SK-N-SH (cell line): ENCODE data around the gene NADK. TPM values are rescaled to one million over a fixed set of nuclear protein-coding genes. Genes with fewer than 3 reads are reported as not detected.
"Not testable (repeated sequence)": the region's sequence is repeated elsewhere in the genome, so short reads cannot be mapped to it uniquely, and the experiment has no call there.

Source experiments
- CTCF ChIA-PET: fragments of 300-600, 350-600 bp; formaldehyde crosslinking; extraction: SDS; loops from one replicate; lab custom pipeline; 2021; lab: Yijun Ruan, JAX
- POLR2A ChIA-PET: fragments of 350-600 bp; sonication (Branson Sonifier 250); formaldehyde crosslinking; extraction: SDS; loops from one replicate; lab custom pipeline; 2020; ENCODE audit warnings: antibody characterized with exemption, inconsistent platforms; lab: Yijun Ruan, JAX
- DNase-seq: peaks from one replicate; pipeline ENCODE4 v3.0.0; 2012
- H2AFZ ChIP-seq: fragments of 200-600 bp; sonication (generic); 2 replicates; pipeline ENCODE4 v1.8.1; 2016; ENCODE audit warnings: antibody characterized with exemption, mild to moderate bottlenecking, low read depth
- H3F3A ChIP-seq: fragments of 200-600 bp; sonication (generic); replicated peaks from 2 replicates; pipeline ENCODE3; 2016; ENCODE audit warnings: antibody characterized with exemption, mild to moderate bottlenecking; ENCODE audit not compliant: insufficient read depth
- H3K27ac ChIP-seq, 2 experiments: fragments of 200-500 bp in 1 of 2; fragments of 200-600 bp in 1 of 2; sonication (Bioruptor generic) in 1 of 2; sonication (generic), shearing (Covaris generic) in 1 of 2; 2 replicates each; pipeline versions ENCODE4 v1.5.1 to v1.6.1; 2014 to 2016; ENCODE audit warnings: low read depth in 2 of 2, inconsistent platforms in 1 of 2, low read length in 1 of 2, mild to moderate bottlenecking in 1 of 2, mixed read lengths in 1 of 2
- H3K27me3 ChIP-seq: fragments of 200-600 bp; sonication (generic), shearing (Covaris generic); 2 replicates; pipeline ENCODE4 v1.6.1; 2016; ENCODE audit warnings: mixed run types; ENCODE audit not compliant: insufficient read depth
- H3K36me3 ChIP-seq, 2 experiments: fragments of 200-500 bp in 1 of 2; fragments of 200-600 bp in 1 of 2; sonication (Bioruptor generic) in 1 of 2; sonication (generic) in 1 of 2; replicated peaks in 1 of 2; 2 replicates each; pipeline versions ENCODE3 to v1.5.1; 2014 to 2016; ENCODE audit warnings: low read length in 1 of 2, mild to moderate bottlenecking in 1 of 2; ENCODE audit not compliant: insufficient read depth in 2 of 2, control insufficient read depth in 1 of 2
- H3K4me1 ChIP-seq, 2 experiments: fragments of 200-500 bp in 1 of 2; fragments of 200-600 bp in 1 of 2; sonication (Bioruptor generic) in 1 of 2; sonication (generic), shearing (Covaris generic) in 1 of 2; 2 replicates each; pipeline versions ENCODE4 v1.5.1 to v1.6.1; 2014 to 2016; ENCODE audit warnings: low read depth in 1 of 2, low read length in 1 of 2, mixed run types in 1 of 2; ENCODE audit not compliant: insufficient read depth in 2 of 2, control insufficient read depth in 1 of 2
- H3K4me2 ChIP-seq: fragments of 200-600 bp; sonication (generic), shearing (Covaris generic); 2 replicates; pipeline ENCODE4 v1.6.1; 2017; ENCODE audit warnings: mixed run types
- H3K4me3 ChIP-seq, 2 experiments: fragments of 200-500 bp in 1 of 2; fragments of 200-600 bp in 1 of 2; sonication (Bioruptor generic) in 1 of 2; sonication (generic), shearing (Covaris generic) in 1 of 2; 2 replicates each; pipeline versions ENCODE4 v1.5.1 to v1.8.1; 2014 to 2016; ENCODE audit warnings: low read depth in 2 of 2, inconsistent platforms in 1 of 2, low read length in 1 of 2, mild to moderate bottlenecking in 1 of 2, mixed read lengths in 1 of 2, moderate library complexity in 1 of 2
- H3K79me2 ChIP-seq: fragments of 200-600 bp; sonication (generic); 2 replicates; pipeline ENCODE4 v1.8.1; 2017; ENCODE audit warnings: mild to moderate bottlenecking; ENCODE audit not compliant: insufficient read depth
- H3K9ac ChIP-seq: fragments of 200-600 bp; sonication (generic); 2 replicates; pipeline ENCODE4 v1.6.1; 2017; ENCODE audit warnings: mixed run types
- H3K9me2 ChIP-seq: fragments of 200-600 bp; sonication (generic); 2 replicates; pipeline ENCODE4 v1.6.1; 2017; ENCODE audit warnings: mixed run types
- H3K9me3 ChIP-seq: fragments of 200-600 bp; sonication (generic); 2 replicates; pipeline ENCODE4 v1.6.1; 2017; ENCODE audit warnings: mixed run types, mild to moderate bottlenecking, moderate library complexity
- H4K20me1 ChIP-seq: fragments of 200-600 bp; sonication (generic); 2 replicates; pipeline ENCODE4 v1.6.1; 2017; ENCODE audit warnings: mild to moderate bottlenecking, mixed run types; ENCODE audit not compliant: insufficient read depth
- EP300 ChIP-seq, 2 experiments: IDR thresholded peaks; 2 replicates each; pipeline versions ENCODE4 v1.4.0 to v1.6.1; 2012; ENCODE audit warnings: borderline replicate concordance in 1 of 2, low read depth in 1 of 2, low read length in 1 of 2
- FOXJ3 ChIP-seq: sonication (generic); formaldehyde crosslinking; IDR thresholded peaks from 2 replicates; pipeline ENCODE4 v1.5.1; 2020; ENCODE audit warnings: mild to moderate bottlenecking, missing genetic modification reagents
- GABPA ChIP-seq: IDR thresholded peaks from 2 replicates; pipeline ENCODE4 v1.4.0; 2012; ENCODE audit warnings: low read depth, mild to moderate bottlenecking
- IRF3 ChIP-seq: fragments of 150-350 bp; IDR thresholded peaks from 2 replicates; pipeline ENCODE4 v1.6.1; 2016; ENCODE audit warnings: mild to moderate bottlenecking, low read depth, low read length
- JUND ChIP-seq: IDR thresholded peaks from 2 replicates; pipeline ENCODE4 v1.4.0; 2012
- POLR2AphosphoS5 ChIP-seq: IDR thresholded peaks from 2 replicates; pipeline ENCODE4 v1.6.1; 2012; ENCODE audit warnings: low read depth, low read length
- RXRA ChIP-seq: IDR thresholded peaks from 2 replicates; pipeline ENCODE4 v1.4.0; 2012; ENCODE audit warnings: low read depth, mild to moderate bottlenecking, borderline replicate concordance
- SMC3 ChIP-seq: IDR thresholded peaks from 2 replicates; pipeline ENCODE4 v1.6.1; 2012; ENCODE audit warnings: low read depth, low read length, improper control_type of control experiment
- USF1 ChIP-seq: IDR thresholded peaks from 2 replicates; pipeline ENCODE4 v1.4.0; 2012; ENCODE audit warnings: low read depth, borderline replicate concordance
- WGBS: methylation state at CpG from one replicate; pipeline ENCODE4 v1.1.6; 2017; ENCODE audit warnings: low lambda C conversion rate; 5-methylcytosine and 5-hydroxymethylcytosine counted together
- polyA plus RNA-seq, 3 experiments: library from polyadenylated mRNA; depleted of rRNA; stranded (reverse); fragments of >200 nt; gene quantifications; 2 replicates each; pipeline ENCODE4 v1.2.3, GENCODE V29; 2012
- TF ChIP-seq, protein P1 (sequence below): IDR thresholded peaks from 2 replicates; pipeline ENCODE4 v1.4.0; 2012; ENCODE audit warnings: low read depth

Gene NADK
- polyA plus RNA-seq, 1 of the 3 experiments (the other 2 are of a cell fraction): 70.4 TPM

DNA sequence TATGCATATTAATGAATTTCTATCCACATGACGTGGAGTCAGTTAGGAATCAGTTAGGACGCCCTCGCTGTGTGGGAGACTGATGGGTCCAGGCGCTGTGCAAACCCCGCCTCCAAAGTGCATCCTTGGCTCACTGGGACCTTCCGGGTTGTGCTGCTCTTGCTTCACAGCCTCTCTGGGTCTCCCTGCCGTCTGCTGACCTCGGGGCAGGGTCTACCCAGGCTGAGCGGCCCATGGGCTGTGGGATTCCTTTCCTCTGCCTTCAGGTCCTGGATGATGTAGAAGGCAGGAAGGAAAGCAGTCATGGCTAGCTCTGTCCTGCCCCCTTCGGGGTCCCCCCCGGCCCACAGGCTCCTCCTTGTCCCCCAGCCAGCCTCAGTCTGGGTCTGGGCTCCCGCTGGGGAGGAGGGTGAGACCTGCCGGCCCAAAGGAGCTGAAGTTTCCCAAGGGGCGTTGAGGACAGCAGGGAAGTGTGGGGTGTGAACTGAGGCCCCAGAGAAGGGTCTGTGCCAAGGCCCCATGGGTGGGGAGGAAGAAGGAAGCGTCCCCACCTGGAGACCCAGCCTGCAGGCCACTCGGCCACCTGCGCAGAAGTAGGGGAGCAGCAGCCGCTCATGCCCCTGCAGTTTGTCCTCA, 29.5 kb downstream of the NADK start:
- Histone ChIP-seq H3F3A (no peaks in the 10 kb centered on the region), H4K20me1 (no peaks in the 10 kb centered on the region), H3K36me3 (peaks cover 0 to 9% of the 10 kb centered on the region in 2 experiments), H3K9ac (no peak overlapping the region), H2AFZ (no peak overlapping the region), H3K27ac (no peak overlapping the region), H3K4me1 (no peaks in the 10 kb centered on the region), H3K27me3 (no peaks in the 10 kb centered on the region), H3K9me3 (no peaks in the 10 kb centered on the region), H3K9me2 (no peaks in the 10 kb centered on the region), H3K4me3 (no peak overlapping the region), H3K79me2 (no peaks in the 10 kb centered on the region), H3K4me2 (no peak overlapping the region)
- TF ChIP-seq GABPA (no peak), EP300 (IDR thresholded peaks at IDR 0.05; ENCODE audit: borderline replicate concordance in 1 of 2, low read depth in 1 of 2, low read length in 1 of 2) (no peak), SMC3 (no peak), RXRA (no peak), USF1 (no peak), JUND (no peak), POLR2AphosphoS5 (no peak), IRF3 (no peak), FOXJ3 (no peak)
- TF ChIP-seq, protein P1, sequence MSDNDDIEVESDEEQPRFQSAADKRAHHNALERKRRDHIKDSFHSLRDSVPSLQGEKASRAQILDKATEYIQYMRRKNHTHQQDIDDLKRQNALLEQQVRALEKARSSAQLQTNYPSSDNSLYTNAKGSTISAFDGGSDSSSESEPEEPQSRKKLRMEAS: no peak
- 86% methylated on average over 14 of the region's 18 CpGs for WGBS
- DNase-seq: peak; percentile 26
- POLR2A ChIA-PET: no interaction called here
- CTCF ChIA-PET: interaction anchor here (1.0 kb wide), 1 partner anchor 158 kb away, joined by 3 read pairs; no protein-coding TSS in a partner anchor

DNA sequence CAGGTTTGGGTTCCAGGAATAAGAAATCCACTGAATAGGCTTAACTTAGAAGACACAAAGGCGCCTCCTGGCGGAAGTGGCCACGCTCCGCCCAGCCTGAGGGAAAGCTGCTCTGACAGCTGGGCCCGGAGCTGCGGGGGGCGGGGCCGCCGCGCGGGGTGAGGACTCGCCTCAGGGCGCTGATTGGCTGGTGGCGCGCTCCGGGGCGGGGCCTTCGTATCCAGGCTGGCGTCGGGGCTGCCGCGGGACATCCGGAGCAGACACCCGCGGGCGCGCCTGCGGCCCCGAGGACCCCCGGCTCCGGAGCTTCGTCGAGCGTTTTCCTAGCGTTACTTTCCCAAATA, 31.7 kb downstream of the NADK start:
- H3K4me1 ChIP-seq, H3K9me3 ChIP-seq, H3F3A ChIP-seq, POLR2A ChIA-PET, CTCF ChIA-PET, DNase-seq, H4K20me1 ChIP-seq, H2AFZ ChIP-seq, H3K27me3 ChIP-seq, H3K36me3 ChIP-seq, H3K4me2 ChIP-seq, H3K9me2 ChIP-seq: not testable (repeated sequence)
- Histone ChIP-seq H3K4me3 (peak overlapping the region in 1 of 2 experiments; percentile 47; a peak in 1 of 4 replicates), H3K79me2 (peaks cover 11% of the 10 kb centered on the region; the same call in 1 of the 2 replicates), H3K27ac (peak overlapping the region in 1 of 2 experiments; percentile 70; a peak in 2 of 4 replicates), H3K9ac (peak overlapping the region; percentile 60; the same call in 1 of the 2 replicates)
- no CpG with 5 or more reads among the region's 35 CpGs for WGBS
